ENCODE measurements around the gene MS4A7.

MS4A7 gene

GRCh38 chr11:60371386-60371785 lies 6.9 kb upstream of the MS4A7 start:
- DNase-seq (ENCODE audit: low read depth): no peak

GRCh38 chr11:60371854-60372253 lies 6.5 kb upstream of the MS4A7 start:
- no peak for DNase-seq (ENCODE audit: low read depth)

GRCh38 chr11:60372767-60373166 lies 5.6 kb upstream of the MS4A7 start:
- DNase-seq (ENCODE audit: low read depth): no peak

- no peak for DNase-seq (ENCODE audit: low read depth)
Observed at GRCh38 chr11:60375316-60375715, 3.0 kb upstream of the MS4A7 start.

GRCh38 chr11:60376601-60377000 lies 1.7 kb upstream of the MS4A7 start:
- DNase-seq (ENCODE audit: low read depth): no peak

GRCh38 chr11:60377401-60378136 lies 763 bp upstream of the MS4A7 start:
- no peak for DNase-seq (ENCODE audit: low read depth)

- DNase-seq (ENCODE audit: low read depth): no peak
Observed at GRCh38 chr11:60389279-60389910, 11.1 kb downstream of the MS4A7 start.

GRCh38 chr11:60390419-60390818 lies 12.1 kb downstream of the MS4A7 start:
- DNase-seq (ENCODE audit: low read depth): no peak

- no peak for DNase-seq (ENCODE audit: low read depth)
Observed at GRCh38 chr11:60392361-60392760, 14.0 kb downstream of the MS4A7 start.

GRCh38 chr11:60393016-60393415 lies 14.7 kb downstream of the MS4A7 start:
- DNase-seq (ENCODE audit: low read depth): no peak

- DNase-seq (ENCODE audit: low read depth): no peak
Observed at GRCh38 chr11:60394666-60395380, 16.5 kb downstream of the MS4A7 start.

- no peak for DNase-seq (ENCODE audit: low read depth)
Observed at GRCh38 chr11:60396382-60396781, 18.1 kb downstream of the MS4A7 start, which contains the start of gene MS4A14. Gene MS4A14 (plus strand): TSS chr11:60396459. CDS start chr11:60396579, 120 bp downstream.

GRCh38 chr11:60396799-60397198 lies 18.5 kb downstream of the MS4A7 start:
- no peak for DNase-seq (ENCODE audit: low read depth)

GRCh38 chr11:60420015-60420414 lies 41.7 kb downstream of the MS4A7 start:
- no peak for DNase-seq (ENCODE audit: low read depth)

- DNase-seq (ENCODE audit: low read depth): no peak
Observed at GRCh38 chr11:60422609-60423008, 44.3 kb downstream of the MS4A7 start.

GRCh38 chr11:60428517-60428916 lies 50.2 kb downstream of the MS4A7 start:
- DNase-seq (ENCODE audit: low read depth): no peak

GRCh38 chr11:60429272-60429671 lies 50.9 kb downstream of the MS4A7 start, which contains the start of gene MS4A5:
Gene MS4A5 (plus strand): TSS chr11:60429572. CDS start chr11:60429675, 103 bp downstream.
- no peak for DNase-seq (ENCODE audit: low read depth)

- no peak for DNase-seq (ENCODE audit: low read depth)
Observed at GRCh38 chr11:60431251-60431650, 52.9 kb downstream of the MS4A7 start.

- DNase-seq (ENCODE audit: low read depth): no peak
Observed at GRCh38 chr11:60433401-60433800, 55.1 kb downstream of the MS4A7 start.

All from EH (cell line).